ENCODE results near the gene SAMD1.
"Not testable (repeated sequence)": the region's sequence is repeated elsewhere in the genome, so short reads cannot be mapped to it uniquely, and the experiment has no call there.

The SAMD1 gene

GRCh38 chr19:14059093-14059480 lies 31.5 kb downstream of the SAMD1 start:
- peak; percentile 81 for DNase-seq

DNA sequence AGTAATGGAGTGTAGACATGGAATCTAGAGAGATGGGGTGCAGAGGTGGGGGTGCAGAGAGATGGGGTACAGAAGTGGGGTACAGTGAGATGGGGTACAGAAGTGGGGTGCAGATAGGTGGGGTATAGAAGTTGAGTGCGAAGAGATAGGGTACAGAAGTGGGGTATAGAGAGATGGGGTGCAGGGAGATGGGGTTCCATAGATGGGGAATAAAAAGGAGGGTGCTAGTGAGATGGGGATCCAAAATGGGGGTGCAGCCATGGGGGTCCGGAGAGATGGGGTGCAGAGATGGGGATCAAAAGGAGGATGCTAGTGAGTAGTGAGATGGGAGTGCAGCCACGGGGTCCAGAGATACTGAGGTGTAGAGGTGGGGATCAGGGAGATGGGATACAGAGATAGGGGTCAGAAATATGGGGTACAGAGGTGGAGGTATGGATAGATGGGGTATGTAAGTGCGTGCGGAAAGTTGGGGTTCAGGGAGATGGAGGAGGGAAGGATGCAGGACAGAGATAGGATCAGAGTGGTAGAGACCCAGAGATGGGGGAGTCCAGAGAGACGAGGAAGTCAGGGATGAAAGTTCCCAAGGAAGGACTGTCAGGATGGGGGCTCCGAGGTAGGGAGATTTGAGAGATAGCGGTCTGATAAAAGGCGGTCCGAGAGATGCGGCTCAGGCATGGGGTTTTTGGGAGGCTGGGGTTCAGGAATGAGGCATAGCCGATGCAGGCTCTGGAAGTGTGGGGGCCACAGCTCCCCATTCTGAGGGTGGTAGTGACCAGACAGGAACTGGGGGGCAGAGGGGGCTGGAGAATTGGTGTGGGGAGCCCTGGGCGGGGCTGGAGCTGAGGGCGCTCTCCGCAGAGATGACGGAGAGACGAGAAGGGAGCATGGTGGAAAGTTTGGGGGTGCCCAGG lies 32.1 kb downstream of the SAMD1 start:
- no peak for DNase-seq

GRCh38 chr19:14056741-14057356 lies 33.7 kb downstream of the SAMD1 start:
- DNase-seq, result no peak

DNA sequence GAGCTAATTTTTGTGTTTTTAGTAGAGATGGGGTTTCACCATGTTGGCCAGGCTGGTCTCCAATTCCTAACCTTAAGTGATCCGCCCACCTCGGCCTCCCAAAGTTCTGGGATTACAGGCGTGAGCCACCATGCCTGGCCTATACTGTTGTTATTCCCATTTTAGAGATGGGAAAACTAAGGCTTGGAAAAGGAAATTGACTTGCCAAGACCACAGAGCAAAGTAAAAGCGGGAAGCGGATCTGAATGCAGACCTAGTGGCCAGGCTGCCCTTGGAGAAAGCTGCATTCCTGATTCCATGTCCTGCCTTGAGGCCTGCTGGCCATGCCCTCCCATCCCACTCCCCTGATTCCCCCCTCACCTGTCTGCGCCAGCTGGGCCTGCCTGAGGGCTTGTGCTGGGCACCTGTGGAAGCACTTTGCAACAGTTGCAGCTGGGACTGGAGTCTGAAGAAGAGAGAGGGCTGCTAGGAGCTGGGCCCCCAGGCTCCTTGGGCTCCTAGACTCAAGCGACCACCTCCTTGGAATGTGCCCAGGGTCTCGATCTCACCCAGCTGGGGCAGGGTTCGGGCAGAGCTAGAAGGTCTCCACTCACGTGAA lies 34.4 kb downstream of the SAMD1 start:
- DNase-seq, result no peak

GRCh38 chr19:14055396-14055795 lies 35.2 kb downstream of the SAMD1 start:
- DNase-seq, result no peak

DNA sequence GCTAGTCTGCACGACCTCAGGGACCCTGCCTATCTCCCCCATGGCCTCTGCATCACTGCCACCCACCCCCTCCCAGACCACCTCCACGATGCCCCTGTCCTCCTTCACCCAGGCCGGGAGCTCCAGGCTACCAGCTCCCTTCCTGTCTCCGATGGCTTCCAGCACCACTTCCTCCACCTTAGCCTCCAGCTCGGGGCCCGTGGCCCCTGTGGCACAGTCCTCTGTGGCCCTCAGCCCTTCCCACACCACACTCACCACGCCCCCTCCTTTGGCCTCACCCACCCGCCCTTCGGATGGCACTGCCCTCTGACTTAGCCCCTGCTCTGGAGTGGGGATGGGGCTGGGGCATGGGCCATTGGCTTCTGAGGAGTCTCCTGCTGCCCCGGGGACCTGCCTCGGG lies 35.8 kb downstream of the SAMD1 start:
- no peak for DNase-seq

DNA sequence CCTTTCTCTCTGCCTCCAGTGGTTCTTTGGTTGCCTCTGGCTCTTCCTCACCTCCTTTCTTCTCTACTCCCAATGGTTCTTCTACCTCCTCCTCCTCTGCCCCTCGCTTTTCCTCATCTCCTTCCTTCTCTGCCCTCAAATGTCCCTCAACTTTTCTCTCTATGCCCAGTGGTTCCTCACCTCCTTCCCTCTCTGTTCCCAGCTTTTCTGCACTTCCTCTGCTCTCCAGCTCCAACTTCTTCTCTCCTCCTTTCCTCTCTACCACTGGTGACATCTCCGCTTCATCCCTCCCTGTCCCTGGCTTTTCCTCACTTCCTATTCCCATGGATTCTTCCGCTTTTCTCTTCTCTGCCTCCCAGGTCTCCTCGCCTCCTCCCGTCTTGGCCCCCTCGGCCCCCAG lies 36.5 kb downstream of the SAMD1 start:
- no peak for DNase-seq

DNA sequence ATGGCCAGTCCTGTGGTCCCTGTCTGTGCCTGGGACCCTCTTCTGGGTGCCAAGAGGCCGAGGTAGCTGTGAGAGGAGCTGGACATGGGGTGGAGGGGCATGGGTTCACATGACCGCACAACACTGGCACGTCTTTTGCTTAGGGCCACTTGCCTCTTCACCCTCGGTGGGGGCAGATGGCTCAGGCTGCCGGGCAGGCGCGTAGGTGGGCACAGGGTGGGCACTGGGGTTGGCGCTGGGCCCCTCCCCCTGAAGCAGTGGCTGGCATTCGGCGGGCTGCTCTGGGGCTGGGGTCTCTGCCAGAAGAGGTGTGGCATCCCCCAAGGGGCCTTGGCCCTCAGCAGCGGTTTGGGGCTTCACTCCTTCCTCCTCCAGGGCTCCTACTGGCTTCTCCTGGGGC lies 37.1 kb downstream of the SAMD1 start:
- no peak for DNase-seq

GRCh38 chr19:14053032-14053431 lies 37.5 kb downstream of the SAMD1 start:
- no peak for DNase-seq

- DNase-seq, result no peak
Observed at GRCh38 chr19:14052470-14052869, 38.1 kb downstream of the SAMD1 start.

GRCh38 chr19:14051980-14052379 lies 38.6 kb downstream of the SAMD1 start:
- DNase-seq, result no peak

DNA sequence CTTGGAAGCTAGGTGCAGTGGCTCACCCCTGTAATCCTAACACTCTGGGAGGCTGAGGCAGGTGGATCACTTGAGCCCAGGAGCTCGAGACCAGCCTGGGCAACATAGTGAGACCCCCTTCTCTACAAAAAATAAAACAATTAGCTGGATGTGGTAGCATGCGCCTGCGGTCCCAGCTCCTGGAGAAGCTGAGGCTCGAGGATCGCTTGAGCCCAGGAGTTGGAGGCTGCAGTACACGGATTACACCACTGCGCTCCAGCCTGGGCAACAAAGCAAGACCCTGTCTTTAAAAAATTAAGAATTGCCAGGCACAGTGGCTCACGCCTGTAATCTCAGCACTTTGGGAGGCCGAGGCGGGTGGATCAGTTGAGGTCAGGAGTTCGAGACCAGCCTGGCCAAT lies 39.6 kb downstream of the SAMD1 start:
- not testable (repeated sequence) for DNase-seq

- no peak for DNase-seq
Observed at GRCh38 chr19:14050512-14050911, 40.0 kb downstream of the SAMD1 start.

GRCh38 chr19:14048443-14049153 lies 42.0 kb downstream of the SAMD1 start:
- peak; percentile 91 for DNase-seq

GRCh38 chr19:14047866-14048265 lies 42.7 kb downstream of the SAMD1 start:
- DNase-seq, result not testable (repeated sequence)

DNA sequence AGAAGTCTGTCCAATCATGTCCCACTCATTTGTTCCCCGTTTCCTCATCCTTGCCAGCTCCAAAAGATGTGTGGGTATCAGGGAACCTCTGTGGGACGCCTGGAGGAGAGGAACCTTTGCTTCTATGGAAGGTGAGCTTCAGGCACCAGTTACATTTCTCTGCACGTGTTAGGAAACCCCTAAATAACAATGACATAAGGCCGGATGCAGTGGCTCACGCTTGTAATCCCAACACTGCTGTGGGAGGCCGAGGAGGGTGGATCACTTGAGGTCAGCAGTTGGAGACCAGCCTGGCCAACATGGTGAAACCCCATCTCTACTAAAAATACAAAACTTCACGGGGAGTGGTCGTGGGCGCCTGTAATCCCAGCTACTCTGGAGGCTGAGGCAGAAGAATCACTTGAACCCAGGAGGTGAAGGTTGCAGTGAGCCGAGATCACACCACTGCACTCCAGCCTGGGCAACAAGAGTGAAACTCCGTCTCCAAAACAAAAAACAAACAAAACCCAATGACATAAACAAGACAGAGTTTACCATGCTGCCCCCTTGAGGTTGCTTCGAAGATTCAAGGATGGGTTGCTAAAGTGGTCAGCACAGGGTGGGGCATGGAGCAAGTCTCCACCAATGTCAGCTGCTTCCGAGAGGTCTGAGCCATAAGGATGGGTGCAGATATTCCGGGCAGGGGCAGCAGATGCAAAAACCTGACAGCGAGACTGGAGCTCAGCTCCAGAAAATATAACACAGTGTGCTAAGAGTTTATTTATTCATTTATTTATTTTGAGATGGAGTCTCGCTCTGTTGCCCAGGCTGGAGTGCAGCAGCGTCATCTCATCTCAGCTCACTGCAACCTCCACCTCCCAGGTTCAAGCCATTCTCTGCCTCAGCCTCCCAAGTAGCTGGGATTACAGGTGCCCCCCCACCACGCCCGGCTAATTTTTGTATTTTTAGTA lies 47.6 kb downstream of the SAMD1 start:
- peak; percentile 74 for DNase-seq

- DNase-seq, result no peak
Observed at GRCh38 chr19:14039181-14039580, 51.4 kb downstream of the SAMD1 start.
